ENCODE data around the gene HTRA3. TPM values are rescaled to one million over a fixed set of nuclear protein-coding genes. Genes with fewer than 3 reads are reported as not detected.

The HTRA3 gene
- total and polyA plus RNA-seq, 5 donors, result 52.8 to 133 (median 89.3) TPM

- DNase-seq, result peak; percentile 14 to 39 (median 22)
- Histone ChIP-seq H3K27ac (ENCODE audit: low read length) (no peak overlapping the region), H3K4me1 (ENCODE audit: control insufficient read depth, insufficient read depth, low read length) (no peaks in the 10 kb centered on the region), H3K9me3 (ENCODE audit: control insufficient read depth, low read length) (no peaks in the 10 kb centered on the region), H3K4me3 (ENCODE audit: low read length) (no peak overlapping the region), H3K27me3 (ENCODE audit: control insufficient read depth, insufficient read depth) (no peaks in the 10 kb centered on the region)
- intact Hi-C loops (cut with DNase I), result no loop called here
- ATAC-seq, result no peak
- 85% methylated on average over 21 of the region's 21 CpGs for WGBS
Observed at GRCh38 chr4:8291036-8291682, 21.6 kb downstream of the HTRA3 start.

DNA sequence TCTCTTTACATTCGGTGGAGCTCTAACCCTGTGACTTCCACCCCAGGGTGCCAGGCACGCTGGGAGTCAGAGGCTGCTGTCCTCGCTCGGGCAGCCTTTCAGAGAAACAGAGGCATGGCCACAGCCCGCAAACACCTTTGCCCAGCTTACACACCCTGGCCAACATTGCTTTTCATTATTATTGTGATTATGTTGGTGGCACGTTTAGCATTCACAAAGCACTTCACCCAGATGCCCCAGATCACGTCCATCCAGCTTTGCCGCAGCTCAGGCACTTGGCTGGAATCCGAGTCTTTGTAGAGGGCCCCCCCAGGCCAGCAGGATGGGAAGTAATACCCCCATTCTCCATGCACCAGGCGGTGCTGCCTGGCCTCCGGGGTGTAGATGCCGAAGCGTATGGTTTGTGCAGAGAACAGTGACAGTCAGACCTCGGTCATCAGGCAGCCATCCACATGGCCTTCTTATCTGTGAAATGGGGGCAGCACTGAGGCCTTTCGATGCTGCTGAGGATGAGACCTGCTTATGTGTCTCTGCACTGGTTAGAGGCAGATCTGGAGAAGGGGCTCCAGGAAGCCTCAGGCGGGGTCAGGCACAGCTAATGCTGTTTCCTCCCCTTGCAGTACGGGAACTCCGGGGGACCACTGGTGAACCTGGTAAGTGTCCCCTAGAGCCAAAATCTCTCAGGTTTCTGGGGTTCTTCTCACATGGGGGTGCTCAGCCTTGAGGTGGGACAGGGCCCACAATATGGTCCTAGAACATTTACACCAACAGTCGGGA, 22.3 kb downstream of the HTRA3 start:
- intact Hi-C loops (cut with DNase I), result no loop called here
- H3K27ac ChIP-seq (ENCODE audit: low read length), result no peak overlapping the region
- ATAC-seq (no peak), DNase-seq (peak; percentile 5 to 30 (median 6))
- no peaks in the 10 kb centered on the region for H3K27me3 ChIP-seq (ENCODE audit: control insufficient read depth, insufficient read depth)
- H3K4me1 ChIP-seq (ENCODE audit: control insufficient read depth, insufficient read depth, low read length), result no peaks in the 10 kb centered on the region
- 88% methylated on average over 19 of the region's 19 CpGs for WGBS
- no peaks in the 10 kb centered on the region for H3K9me3 ChIP-seq (ENCODE audit: control insufficient read depth, low read length)
- H3K4me3 ChIP-seq (ENCODE audit: low read length), result no peak overlapping the region

DNA sequence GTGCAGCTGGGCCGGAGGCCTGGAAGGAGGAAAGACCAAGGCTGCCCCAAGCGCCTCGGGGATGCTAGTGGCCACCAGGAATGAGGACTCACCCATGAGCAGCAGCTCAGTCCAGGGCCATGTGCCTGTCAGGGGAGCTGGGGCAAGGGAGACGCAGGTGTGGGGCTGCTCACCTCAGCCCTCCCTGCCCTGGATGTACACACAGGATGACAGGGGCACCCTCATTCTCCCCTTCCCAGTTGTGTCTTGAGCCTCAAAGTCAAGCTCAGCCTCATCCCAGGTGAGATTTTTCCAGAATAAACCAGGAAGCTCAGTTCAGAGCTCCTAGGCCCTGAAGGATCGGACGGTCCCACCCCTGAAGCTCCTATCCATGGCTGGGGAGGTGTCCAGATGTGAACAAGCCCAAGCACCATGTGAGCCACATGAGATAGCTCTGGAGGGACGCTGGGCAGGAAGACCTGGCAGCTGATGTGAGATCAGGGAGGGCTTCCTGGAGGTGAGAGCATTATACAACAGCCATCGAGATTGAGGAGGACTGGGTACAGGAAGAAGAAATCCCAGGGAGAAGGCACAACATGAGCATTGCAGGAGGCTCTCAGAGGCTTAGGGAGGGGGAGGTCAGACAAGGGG, 23.0 kb downstream of the HTRA3 start:
- Histone ChIP-seq H3K4me3 (ENCODE audit: low read length) (no peak overlapping the region), H3K27me3 (ENCODE audit: control insufficient read depth, insufficient read depth) (no peaks in the 10 kb centered on the region), H3K27ac (ENCODE audit: low read length) (no peak overlapping the region), H3K9me3 (ENCODE audit: control insufficient read depth, low read length) (no peaks in the 10 kb centered on the region), H3K4me1 (ENCODE audit: control insufficient read depth, insufficient read depth, low read length) (no peaks in the 10 kb centered on the region)
- WGBS, result 90% methylated on average over 8 of the region's 8 CpGs
- DNase-seq, result peak; percentile 3 to 23 (median 19)
- intact Hi-C loops (cut with DNase I), result no loop called here
- ATAC-seq, result no peak

GRCh38 chr4:8293131-8293975, 23.8 kb downstream of the HTRA3 start:
- ATAC-seq (no peak), DNase-seq (peak; percentile 17 to 56 (median 40))
- Histone ChIP-seq H3K9me3 (ENCODE audit: control insufficient read depth, low read length) (no peaks in the 10 kb centered on the region), H3K27ac (ENCODE audit: low read length) (no peak overlapping the region), H3K27me3 (ENCODE audit: control insufficient read depth, insufficient read depth) (no peaks in the 10 kb centered on the region), H3K4me1 (ENCODE audit: control insufficient read depth, insufficient read depth, low read length) (no peaks in the 10 kb centered on the region), H3K4me3 (ENCODE audit: low read length) (no peak overlapping the region)
- intact Hi-C loops (cut with DNase I), result no loop called here
- WGBS, result 86% methylated on average over 11 of the region's 11 CpGs

DNA sequence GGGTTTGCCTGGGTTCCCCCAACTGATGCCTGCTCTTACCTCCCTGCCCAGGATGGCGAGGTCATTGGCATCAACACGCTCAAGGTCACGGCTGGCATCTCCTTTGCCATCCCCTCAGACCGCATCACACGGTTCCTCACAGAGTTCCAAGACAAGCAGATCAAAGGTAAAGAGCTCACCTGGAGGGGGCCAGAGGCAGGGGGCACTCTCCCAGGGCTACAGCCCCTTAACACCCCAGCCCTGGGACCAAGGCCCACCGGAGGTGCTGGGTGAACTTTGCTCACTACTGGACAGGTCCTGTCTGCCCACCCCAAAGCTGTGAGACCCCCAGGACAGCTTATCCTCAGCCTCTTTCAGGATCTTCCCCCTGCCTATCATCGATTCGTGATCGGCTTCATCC, 24.5 kb downstream of the HTRA3 start:
- 96% methylated on average over 9 of the region's 9 CpGs for WGBS
- H3K9me3 ChIP-seq (ENCODE audit: control insufficient read depth, low read length), result no peaks in the 10 kb centered on the region
- ATAC-seq, result no peak
- no peaks in the 10 kb centered on the region for H3K27me3 ChIP-seq (ENCODE audit: control insufficient read depth, insufficient read depth)
- no peak overlapping the region for H3K4me3 ChIP-seq (ENCODE audit: low read length)
- intact Hi-C loops (cut with DNase I), result no loop called here
- H3K27ac ChIP-seq (ENCODE audit: low read length), result no peak overlapping the region
- DNase-seq, result peak in 2 of 3 donors; percentile 26 to 41
- no peaks in the 10 kb centered on the region for H3K4me1 ChIP-seq (ENCODE audit: control insufficient read depth, insufficient read depth, low read length)

- no peaks in the 10 kb centered on the region for H3K9me3 ChIP-seq (ENCODE audit: control insufficient read depth, low read length)
- no peak for ATAC-seq
- intact Hi-C loops (cut with DNase I), result no loop called here
- no peak overlapping the region for H3K4me3 ChIP-seq (ENCODE audit: low read length)
- H3K4me1 ChIP-seq (ENCODE audit: control insufficient read depth, insufficient read depth, low read length), result no peaks in the 10 kb centered on the region
- no peak overlapping the region for H3K27ac ChIP-seq (ENCODE audit: low read length)
- DNase-seq, result no peak
- H3K27me3 ChIP-seq (ENCODE audit: control insufficient read depth, insufficient read depth), result no peaks in the 10 kb centered on the region
- 92% methylated on average over 2 of the region's 2 CpGs for WGBS
Observed at GRCh38 chr4:8294775-8295174, 25.2 kb downstream of the HTRA3 start.

DNA sequence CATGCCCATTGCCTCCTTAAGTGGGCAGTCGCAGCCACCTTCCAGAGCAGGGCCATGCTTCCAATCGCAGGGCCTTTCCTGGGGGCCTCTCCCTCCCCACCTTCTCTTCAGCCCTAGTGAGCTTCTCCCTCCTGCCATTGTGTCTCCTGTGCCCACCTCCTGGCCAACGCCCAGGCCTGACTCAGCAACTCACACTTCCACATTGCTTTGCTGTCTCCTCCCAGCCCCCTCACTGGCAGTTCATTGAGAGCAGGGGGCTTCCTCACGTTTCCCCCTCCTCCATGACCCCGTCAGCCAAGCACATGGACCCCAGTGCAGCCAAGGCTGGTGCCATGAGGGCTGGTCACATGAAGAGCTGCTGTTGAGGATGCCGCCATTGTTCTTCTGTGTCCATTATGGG, 25.9 kb downstream of the HTRA3 start:
- intact Hi-C loops (cut with DNase I), result no loop called here
- no peak overlapping the region for H3K27ac ChIP-seq (ENCODE audit: low read length)
- ATAC-seq (no peak), DNase-seq (peak in 2 of 3 donors; percentile 13 to 43)
- no peak overlapping the region for H3K4me3 ChIP-seq (ENCODE audit: low read length)
- no peaks in the 10 kb centered on the region for H3K4me1 ChIP-seq (ENCODE audit: control insufficient read depth, insufficient read depth, low read length)
- no peaks in the 10 kb centered on the region for H3K9me3 ChIP-seq (ENCODE audit: control insufficient read depth, low read length)
- 88% methylated on average over 6 of the region's 6 CpGs for WGBS
- no peaks in the 10 kb centered on the region for H3K27me3 ChIP-seq (ENCODE audit: control insufficient read depth, insufficient read depth)

- Histone ChIP-seq H3K9me3 (ENCODE audit: control insufficient read depth, low read length) (no peaks in the 10 kb centered on the region), H3K27ac (ENCODE audit: low read length) (no peak overlapping the region), H3K4me1 (ENCODE audit: control insufficient read depth, insufficient read depth, low read length) (no peaks in the 10 kb centered on the region), H3K4me3 (ENCODE audit: low read length) (no peak overlapping the region), H3K27me3 (ENCODE audit: control insufficient read depth, insufficient read depth) (no peaks in the 10 kb centered on the region)
- DNase-seq (peak in 1 of 3 donors; percentile 8), ATAC-seq (peak in 1 of 2 donors; percentile 8)
- WGBS, result 70% methylated on average over 3 of the region's 3 CpGs
- intact Hi-C loops (cut with DNase I), result no loop called here
Observed at GRCh38 chr4:8296491-8296890, 26.9 kb downstream of the HTRA3 start.

- no peaks in the 10 kb centered on the region for H3K9me3 ChIP-seq (ENCODE audit: control insufficient read depth, low read length)
- no peak overlapping the region for H3K27ac ChIP-seq (ENCODE audit: low read length)
- H3K4me1 ChIP-seq (ENCODE audit: control insufficient read depth, insufficient read depth, low read length), result no peaks in the 10 kb centered on the region
- no peak overlapping the region for H3K4me3 ChIP-seq (ENCODE audit: low read length)
- DNase-seq (peak in 2 of 3 donors; percentile 26 to 40), ATAC-seq (peak; percentile 12 to 18)
- WGBS, result 89% methylated on average over 9 of the region's 9 CpGs
- H3K27me3 ChIP-seq (ENCODE audit: control insufficient read depth, insufficient read depth), result no peaks in the 10 kb centered on the region
- intact Hi-C loops (cut with DNase I), result no loop called here
Observed at GRCh38 chr4:8297141-8297601, 27.6 kb downstream of the HTRA3 start.

GRCh38 chr4:8297691-8298485, 28.3 kb downstream of the HTRA3 start:
- intact Hi-C loops (cut with DNase I), result no loop called here
- Histone ChIP-seq H3K9me3 (ENCODE audit: control insufficient read depth, low read length) (no peaks in the 10 kb centered on the region), H3K27ac (ENCODE audit: low read length) (no peak overlapping the region), H3K4me1 (ENCODE audit: control insufficient read depth, insufficient read depth, low read length) (no peaks in the 10 kb centered on the region), H3K27me3 (ENCODE audit: control insufficient read depth, insufficient read depth) (no peaks in the 10 kb centered on the region), H3K4me3 (ENCODE audit: low read length) (no peak overlapping the region)
- ATAC-seq (peak; percentile 6 to 7), DNase-seq (peak in 2 of 3 donors; percentile 54 to 57)
- 76% methylated on average over 20 of the region's 20 CpGs for WGBS

Measured in right cardiac atrium (tissue), 5 donors.